ENCODE results near the gene LGR6.
A peak's percentile ranks its signal among the peaks of the same experiment; 100 is the strongest.

DNA sequence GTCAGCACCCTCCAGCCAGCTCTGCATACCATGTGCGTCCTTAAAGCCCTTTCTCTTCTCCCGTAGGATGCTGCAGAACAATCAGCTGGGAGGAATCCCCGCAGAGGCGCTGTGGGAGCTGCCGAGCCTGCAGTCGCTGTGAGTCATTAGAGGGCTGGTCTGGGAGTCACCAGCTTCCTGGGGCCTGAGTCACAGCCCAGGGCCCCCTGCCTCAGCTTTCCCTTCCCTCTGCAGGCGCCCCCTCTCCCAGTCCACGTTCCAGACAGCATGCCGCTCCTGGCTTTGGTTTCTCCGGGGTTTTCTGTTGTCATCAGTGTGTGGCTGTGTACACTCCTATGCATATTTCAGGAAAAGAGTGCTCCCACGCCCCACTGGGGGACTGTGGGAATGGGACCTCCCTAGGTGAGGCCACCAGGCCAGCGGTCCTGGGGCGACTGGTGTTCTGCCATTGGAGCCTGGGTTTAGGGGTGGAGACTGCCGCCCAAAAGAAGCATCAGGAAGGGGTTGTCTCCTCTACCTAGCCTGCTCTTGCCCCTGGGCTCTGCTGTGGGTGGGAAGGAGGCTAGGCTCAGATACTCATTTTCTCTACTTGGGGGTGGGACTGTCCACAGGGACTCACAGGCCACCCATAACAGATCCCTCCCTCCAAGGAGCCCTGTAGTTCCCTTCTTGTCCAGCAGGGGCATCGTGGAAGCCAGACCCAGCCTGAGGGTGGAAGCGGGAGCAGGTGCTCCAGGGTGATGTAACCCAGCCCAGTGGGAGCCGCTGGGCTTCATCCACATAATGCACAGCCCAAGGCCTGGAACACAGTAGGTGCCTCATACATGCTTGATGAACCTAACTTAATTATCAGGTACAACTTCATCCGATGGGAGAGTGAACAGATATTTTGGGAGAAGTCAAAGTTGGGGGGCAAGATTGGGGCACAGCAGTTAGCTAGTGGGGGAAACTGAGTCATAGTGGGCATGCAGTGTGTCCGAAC lies 42.5 kb downstream of the LGR6 start:
- TF ChIP-seq, protein P1, sequence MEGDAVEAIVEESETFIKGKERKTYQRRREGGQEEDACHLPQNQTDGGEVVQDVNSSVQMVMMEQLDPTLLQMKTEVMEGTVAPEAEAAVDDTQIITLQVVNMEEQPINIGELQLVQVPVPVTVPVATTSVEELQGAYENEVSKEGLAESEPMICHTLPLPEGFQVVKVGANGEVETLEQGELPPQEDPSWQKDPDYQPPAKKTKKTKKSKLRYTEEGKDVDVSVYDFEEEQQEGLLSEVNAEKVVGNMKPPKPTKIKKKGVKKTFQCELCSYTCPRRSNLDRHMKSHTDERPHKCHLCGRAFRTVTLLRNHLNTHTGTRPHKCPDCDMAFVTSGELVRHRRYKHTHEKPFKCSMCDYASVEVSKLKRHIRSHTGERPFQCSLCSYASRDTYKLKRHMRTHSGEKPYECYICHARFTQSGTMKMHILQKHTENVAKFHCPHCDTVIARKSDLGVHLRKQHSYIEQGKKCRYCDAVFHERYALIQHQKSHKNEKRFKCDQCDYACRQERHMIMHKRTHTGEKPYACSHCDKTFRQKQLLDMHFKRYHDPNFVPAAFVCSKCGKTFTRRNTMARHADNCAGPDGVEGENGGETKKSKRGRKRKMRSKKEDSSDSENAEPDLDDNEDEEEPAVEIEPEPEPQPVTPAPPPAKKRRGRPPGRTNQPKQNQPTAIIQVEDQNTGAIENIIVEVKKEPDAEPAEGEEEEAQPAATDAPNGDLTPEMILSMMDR (IDR thresholded peaks at IDR 0.05) = peak in 5 of 7 experiments; percentile 53 to 93 (median 83)
- no peak for TF ChIP-seq POLR2A (IDR thresholded peaks at IDR 0.05)
- no peak for TF ChIP-seq POLR2AphosphoS5 (IDR thresholded peaks at IDR 0.05)
- TF ChIP-seq EP300 (IDR thresholded peaks at IDR 0.05) = no peak
